ENCODE results near the gene SP3. TPM values are rescaled to one million over a fixed set of nuclear protein-coding genes. Genes with fewer than 3 reads are reported as not detected.
A peak's percentile ranks its signal among the peaks of the same experiment; 100 is the strongest.

Gene SP3
- total and polyA plus RNA-seq, 7 experiments from 2014 or later = 82.6 to 158 (median 128) TPM

- Mint-ChIP-seq H3K9me3 (peaks cover 0 to 3% (median 0%) of the 10 kb centered on the region in 11 donors), H3K36me3 (no peaks in the 10 kb centered on the region), H3K27ac (no peak overlapping the region), H3K27me3 (peaks cover 0 to 14% (median 3%) of the 10 kb centered on the region in 5 donors), H3K4me1 (peaks cover 0 to 10% (median 0%) of the 10 kb centered on the region in 7 donors), H3K4me3 (no peak overlapping the region)
- POLR2A ChIA-PET = interaction anchor here (0.6 kb wide), 1 partner anchor 113 kb away, joined by 3 read pairs; no protein-coding TSS in a partner anchor
- no peak overlapping the region for H3K4me3 ChIP-seq (ENCODE audit: low read length)
- DNase-seq (no peak), ATAC-seq (no peak)
- H3K27me3 ChIP-seq (ENCODE audit: control insufficient read depth in 2 of 2, insufficient read depth in 2 of 2, low read length in 2 of 2) = no peaks in the 10 kb centered on the region
- CTCF ChIA-PET = no interaction called here
- intact Hi-C loops (cut with micrococcal nuclease) = no loop called here
- no peaks in the 10 kb centered on the region for H3K36me3 ChIP-seq (ENCODE audit: control insufficient read depth in 2 of 3, insufficient read depth in 3 of 3, low read length in 3 of 3)
- no peaks in the 10 kb centered on the region for H3K9me3 ChIP-seq (ENCODE audit: control insufficient read depth in 2 of 3, low read length in 3 of 3)
- no peak overlapping the region for H3K27ac ChIP-seq (ENCODE audit: low read depth, low read length)
- H3K4me1 ChIP-seq (ENCODE audit: control insufficient read depth in 2 of 2, insufficient read depth in 2 of 2, low read length in 2 of 2) = no peaks in the 10 kb centered on the region
Measured at GRCh38 chr2:173998386-173998785, 33.2 kb upstream of the SP3 start.

- intact Hi-C loops (cut with micrococcal nuclease) = no loop called here
- Histone ChIP-seq H3K4me3 (ENCODE audit: low read length) (no peak overlapping the region), H3K9me3 (ENCODE audit: control insufficient read depth in 2 of 3, low read length in 3 of 3) (no peaks in the 10 kb centered on the region), H3K36me3 (ENCODE audit: control insufficient read depth in 2 of 3, insufficient read depth in 3 of 3, low read length in 3 of 3) (no peaks in the 10 kb centered on the region), H3K27ac (ENCODE audit: low read depth, low read length) (no peak overlapping the region), H3K4me1 (ENCODE audit: control insufficient read depth in 2 of 2, insufficient read depth in 2 of 2, low read length in 2 of 2) (no peaks in the 10 kb centered on the region), H3K27me3 (ENCODE audit: control insufficient read depth in 2 of 2, insufficient read depth in 2 of 2, low read length in 2 of 2) (no peaks in the 10 kb centered on the region)
- Mint-ChIP-seq H3K9me3 (peaks cover 0 to 3% (median 0%) of the 10 kb centered on the region in 11 donors), H3K27ac (no peak overlapping the region), H3K4me3 (no peak overlapping the region), H3K4me1 (peaks cover 0 to 10% (median 0%) of the 10 kb centered on the region in 7 donors), H3K36me3 (no peaks in the 10 kb centered on the region), H3K27me3 (peaks cover 0 to 14% (median 3%) of the 10 kb centered on the region in 5 donors)
- ChIA-PET CTCF (no interaction called here), POLR2A (no interaction called here)
- DNase-seq = no peak
- ATAC-seq = no peak
Measured at GRCh38 chr2:173997753-173998152, 32.6 kb upstream of the SP3 start.

GRCh38 chr2:173997269-173997668, 32.1 kb upstream of the SP3 start:
- no peaks in the 10 kb centered on the region for H3K36me3 ChIP-seq (ENCODE audit: control insufficient read depth in 2 of 3, insufficient read depth in 3 of 3, low read length in 3 of 3)
- Mint-ChIP-seq H3K9me3 (peaks cover 0 to 3% (median 0%) of the 10 kb centered on the region in 11 donors), H3K27ac (peak overlapping the region in 1 of 9 donors; percentile 47), H3K4me3 (no peak overlapping the region), H3K36me3 (no peaks in the 10 kb centered on the region), H3K4me1 (peaks cover 0 to 10% (median 0%) of the 10 kb centered on the region in 7 donors), H3K27me3 (peaks cover 0 to 16% (median 6%) of the 10 kb centered on the region in 5 donors)
- ChIA-PET CTCF (interaction anchor here (0.9 kb wide), 1 partner anchor 11 kb away, joined by 3 read pairs; no protein-coding TSS in a partner anchor), POLR2A (no interaction called here)
- ATAC-seq = peak; percentile 96
- H3K9me3 ChIP-seq (ENCODE audit: control insufficient read depth in 2 of 3, low read length in 3 of 3) = no peaks in the 10 kb centered on the region
- intact Hi-C loops (cut with micrococcal nuclease) = no loop called here
- no peaks in the 10 kb centered on the region for H3K27me3 ChIP-seq (ENCODE audit: control insufficient read depth in 2 of 2, insufficient read depth in 2 of 2, low read length in 2 of 2)
- H3K4me1 ChIP-seq (ENCODE audit: control insufficient read depth in 2 of 2, insufficient read depth in 2 of 2, low read length in 2 of 2) = no peaks in the 10 kb centered on the region
- H3K4me3 ChIP-seq (ENCODE audit: low read length) = no peak overlapping the region
- no peak overlapping the region for H3K27ac ChIP-seq (ENCODE audit: low read depth, low read length)
- peak in 1 of 9 donors; percentile 13 for DNase-seq

GRCh38 chr2:173996766-173997165, 31.6 kb upstream of the SP3 start:
- Mint-ChIP-seq H3K4me3 (no peak overlapping the region), H3K36me3 (no peaks in the 10 kb centered on the region), H3K27me3 (peaks cover 0 to 17% (median 8%) of the 10 kb centered on the region in 5 donors), H3K27ac (no peak overlapping the region), H3K4me1 (peaks cover 0 to 10% (median 0%) of the 10 kb centered on the region in 7 donors), H3K9me3 (peaks cover 0 to 3% (median 0%) of the 10 kb centered on the region in 11 donors)
- no peak for ATAC-seq
- no peak for DNase-seq
- intact Hi-C loops (cut with micrococcal nuclease) = no loop called here
- Histone ChIP-seq H3K27me3 (ENCODE audit: control insufficient read depth in 2 of 2, insufficient read depth in 2 of 2, low read length in 2 of 2) (no peaks in the 10 kb centered on the region), H3K4me1 (ENCODE audit: control insufficient read depth in 2 of 2, insufficient read depth in 2 of 2, low read length in 2 of 2) (no peaks in the 10 kb centered on the region), H3K36me3 (ENCODE audit: control insufficient read depth in 2 of 3, insufficient read depth in 3 of 3, low read length in 3 of 3) (no peaks in the 10 kb centered on the region), H3K27ac (ENCODE audit: low read depth, low read length) (no peak overlapping the region), H3K9me3 (ENCODE audit: control insufficient read depth in 2 of 3, low read length in 3 of 3) (no peaks in the 10 kb centered on the region), H3K4me3 (ENCODE audit: low read length) (no peak overlapping the region)
- ChIA-PET POLR2A (no interaction called here), CTCF (interaction anchor here (0.9 kb wide), 1 partner anchor 11 kb away, joined by 3 read pairs; no protein-coding TSS in a partner anchor)

GRCh38 chr2:173993459-173993858, 28.3 kb upstream of the SP3 start:
- Histone ChIP-seq H3K36me3 (ENCODE audit: control insufficient read depth in 2 of 3, insufficient read depth in 3 of 3, low read length in 3 of 3) (no peaks in the 10 kb centered on the region), H3K9me3 (ENCODE audit: control insufficient read depth in 2 of 3, low read length in 3 of 3) (no peaks in the 10 kb centered on the region), H3K27me3 (ENCODE audit: control insufficient read depth in 2 of 2, insufficient read depth in 2 of 2, low read length in 2 of 2) (no peaks in the 10 kb centered on the region), H3K4me3 (ENCODE audit: low read length) (no peak overlapping the region), H3K4me1 (ENCODE audit: control insufficient read depth in 2 of 2, insufficient read depth in 2 of 2, low read length in 2 of 2) (no peaks in the 10 kb centered on the region), H3K27ac (ENCODE audit: low read depth, low read length) (no peak overlapping the region)
- no peak for ATAC-seq
- Mint-ChIP-seq H3K27ac (no peak overlapping the region), H3K9me3 (no peaks in the 10 kb centered on the region), H3K27me3 (peaks cover 0 to 21% (median 8%) of the 10 kb centered on the region in 5 donors), H3K4me3 (no peak overlapping the region), H3K36me3 (no peaks in the 10 kb centered on the region), H3K4me1 (peaks cover 0 to 12% (median 0%) of the 10 kb centered on the region in 7 donors)
- CTCF ChIA-PET = no interaction called here
- intact Hi-C loops (cut with micrococcal nuclease) = no loop called here
- DNase-seq = no peak
- POLR2A ChIA-PET = no interaction called here

- Mint-ChIP-seq H3K9me3 (no peaks in the 10 kb centered on the region), H3K27ac (peak overlapping the region in 1 of 9 donors; percentile 31), H3K36me3 (no peaks in the 10 kb centered on the region), H3K27me3 (peaks cover 0 to 21% (median 8%) of the 10 kb centered on the region in 5 donors), H3K4me1 (peaks cover 0 to 12% (median 0%) of the 10 kb centered on the region in 7 donors), H3K4me3 (no peak overlapping the region)
- no peak overlapping the region for H3K27ac ChIP-seq (ENCODE audit: low read depth, low read length)
- no peaks in the 10 kb centered on the region for H3K4me1 ChIP-seq (ENCODE audit: control insufficient read depth in 2 of 2, insufficient read depth in 2 of 2, low read length in 2 of 2)
- no peaks in the 10 kb centered on the region for H3K36me3 ChIP-seq (ENCODE audit: control insufficient read depth in 2 of 3, insufficient read depth in 3 of 3, low read length in 3 of 3)
- ATAC-seq (no peak), DNase-seq (no peak)
- no peak overlapping the region for H3K4me3 ChIP-seq (ENCODE audit: low read length)
- ChIA-PET POLR2A (no interaction called here), CTCF (no interaction called here)
- intact Hi-C loops (cut with micrococcal nuclease) = no loop called here
- H3K27me3 ChIP-seq (ENCODE audit: control insufficient read depth in 2 of 2, insufficient read depth in 2 of 2, low read length in 2 of 2) = no peaks in the 10 kb centered on the region
- no peaks in the 10 kb centered on the region for H3K9me3 ChIP-seq (ENCODE audit: control insufficient read depth in 2 of 3, low read length in 3 of 3)
Measured at GRCh38 chr2:173991856-173992588, 26.8 kb upstream of the SP3 start.

Measured in naive thymus-derived CD4-positive, alpha-beta T cell (primary cell).